HEK293T (cell line): ENCODE measurements around the gene PRDM16.

ENCODE experiments used
- BHLHE40 ChIP-seq: fragments of 450-650 bp; IDR thresholded peaks from 2 replicates; pipeline ENCODE4 v1.6.1; 2016; ENCODE audit warnings: mild to moderate bottlenecking, moderate library complexity, borderline replicate concordance
- FOXM1 ChIP-seq: fragments of 450-650 bp; IDR thresholded peaks from 2 replicates; pipeline ENCODE4 v1.6.1; 2017; ENCODE audit warnings: mild to moderate bottlenecking, borderline replicate concordance
- NFRKB ChIP-seq: fragments of 450-650 bp; IDR thresholded peaks from 2 replicates; pipeline ENCODE4 v1.6.1; 2016; ENCODE audit warnings: mild to moderate bottlenecking, moderate library complexity
- SP1 ChIP-seq: fragments of 450-650 bp; IDR thresholded peaks from 2 replicates; pipeline ENCODE4 v1.6.1; 2017

- no peak for TF ChIP-seq FOXM1
- TF ChIP-seq SP1 = no peak
- TF ChIP-seq NFRKB = no peak
- no peak for TF ChIP-seq BHLHE40
These were observed 334.0 kb downstream of the PRDM16 start for GRCh38 chr1:3403011-3403345.
